H1 (cell line): ENCODE results near the gene COL12A1. TPM values are rescaled to one million over a fixed set of nuclear protein-coding genes. Genes with fewer than 3 reads are reported as not detected.

ENCODE experiments used
- CTCF ChIA-PET: fragments of 300-600 bp; sonication (Branson Sonifier 250); formaldehyde crosslinking; loops from one replicate; lab custom pipeline; 2021; ENCODE audit not compliant: partially characterized antibody; lab: Charles Lee
- POLR2A ChIA-PET: fragments of 300-600 bp; sonication (Branson Sonifier 250); formaldehyde crosslinking; loops from one replicate; lab custom pipeline; 2021; ENCODE audit warnings: inconsistent platforms; ENCODE audit not compliant: partially characterized antibody; lab: Charles Lee
- DNase-seq, 2 experiments: peaks; one replicate each; pipeline versions ENCODE4 v3.0.0 to v3.0.0-alpha.2; 2010 to 2022; ENCODE audit warnings: low spot score in 2 of 2, low read depth in 1 of 2, mixed read lengths in 1 of 2
- FAIRE-seq: peaks from 2 replicates; lab custom pipeline; 2011; peaks lifted over from hg19 to GRCh38; lab: Jason Lieb, UNC
- H2AFZ ChIP-seq: 2 replicates; pipeline ENCODE4 v1.8.1; 2012; ENCODE audit warnings: low read length, inconsistent platforms
- H2AK5ac ChIP-seq: 2 replicates; pipeline ENCODE4 v1.6.1; 2013; ENCODE audit warnings: low read depth, low read length
- H2BK120ac ChIP-seq: replicated peaks from 2 replicates; pipeline ENCODE3; 2013; ENCODE audit warnings: low read depth, low read length, inconsistent platforms
- H2BK12ac ChIP-seq: 2 replicates; pipeline ENCODE4 v1.6.1; 2013; ENCODE audit warnings: low read depth, low read length
- H2BK15ac ChIP-seq: 2 replicates; pipeline ENCODE4 v1.6.1; 2013; ENCODE audit warnings: low read length
- H2BK20ac ChIP-seq: 2 replicates; pipeline ENCODE4 v1.6.1; 2013; ENCODE audit warnings: low read length
- H2BK5ac ChIP-seq: 2 replicates; pipeline ENCODE4 v1.6.1; 2013; ENCODE audit warnings: low read depth, low read length
- H3K14ac ChIP-seq: 2 replicates; pipeline ENCODE4 v1.6.1; 2013; ENCODE audit warnings: inconsistent platforms; ENCODE audit not compliant: insufficient read length
- H3K18ac ChIP-seq: 2 replicates; pipeline ENCODE4 v1.6.1; 2013; ENCODE audit warnings: low read length; ENCODE audit errors: extremely low read depth
- H3K23ac ChIP-seq: 2 replicates; pipeline ENCODE4 v1.6.1; 2013; ENCODE audit warnings: inconsistent platforms; ENCODE audit not compliant: insufficient read length
- H3K23me2 ChIP-seq: 2 replicates; pipeline ENCODE4 v1.6.1; 2013; ENCODE audit warnings: low read depth, low read length
- H3K27ac ChIP-seq: 2 replicates; pipeline ENCODE4 v1.6.1; 2011; ENCODE audit warnings: low read depth, low read length, inconsistent platforms
- H3K27me3 ChIP-seq, 4 experiments: replicated peaks in 1 of 4; 1 replicate in 1 of 4; 2 replicates in 3 of 4; pipeline versions ENCODE4 v1.6.1 to v1.8.1; 2011 to 2013; ENCODE audit warnings: low read length in 3 of 4, mild to moderate bottlenecking in 3 of 4, inconsistent platforms in 2 of 4, mixed read lengths in 2 of 4, moderate library complexity in 1 of 4; ENCODE audit not compliant: control insufficient read depth in 3 of 4, insufficient read depth in 3 of 4; ENCODE audit errors: extremely low read depth in 1 of 4
- H3K36me3 ChIP-seq, 4 experiments: 2 replicates each; pipeline versions ENCODE4 v1.6.1 to v1.8.1; 2011 to 2013; ENCODE audit warnings: mild to moderate bottlenecking in 4 of 4, low read length in 3 of 4, moderate library complexity in 2 of 4, control low read depth in 1 of 4, inconsistent platforms in 1 of 4; ENCODE audit not compliant: insufficient read depth in 4 of 4, control insufficient read depth in 2 of 4
- H3K4ac ChIP-seq: replicated peaks from 2 replicates; pipeline ENCODE3; 2013; ENCODE audit warnings: low read length, low read depth, mixed read lengths, inconsistent platforms; ENCODE audit not compliant: insufficient read length
- H3K4me1 ChIP-seq, 4 experiments: replicated peaks in 1 of 4; 1 replicate in 1 of 4; 2 replicates in 3 of 4; pipeline versions ENCODE4 v1.6.1 to v1.8.1; 2011 to 2013; ENCODE audit warnings: low read length in 3 of 4, inconsistent platforms in 2 of 4, mixed read lengths in 1 of 4; ENCODE audit not compliant: insufficient read depth in 4 of 4, control insufficient read depth in 3 of 4
- H3K4me2 ChIP-seq, 2 experiments: 2 replicates each; pipeline versions ENCODE4 v1.6.1 to v1.8.1; 2011 to 2013; ENCODE audit warnings: low read depth in 2 of 2, low read length in 2 of 2, control low read depth in 1 of 2, inconsistent platforms in 1 of 2, mild to moderate bottlenecking in 1 of 2; ENCODE audit not compliant: insufficient read depth in 1 of 2
- H3K4me3 ChIP-seq, 4 experiments: fragments of 200-600, 300-600 bp in 1 of 4; sonication (generic), shearing (Covaris generic), sonication (Bioruptor Twin) in 1 of 4; 2 replicates each; pipeline versions ENCODE4 v1.5.1 to v1.8.1; 2011 to 2016; ENCODE audit warnings: low read length in 4 of 4, low read depth in 3 of 4, control low read depth in 2 of 4, inconsistent platforms in 2 of 4, mild to moderate bottlenecking in 2 of 4, mixed read lengths in 1 of 4, moderate library complexity in 1 of 4; ENCODE audit not compliant: insufficient read depth in 2 of 4; ENCODE audit errors: extremely low read depth in 1 of 4
- H3K56ac ChIP-seq: replicated peaks from 2 replicates; pipeline ENCODE3; 2013; ENCODE audit warnings: low read depth, mild to moderate bottlenecking, mixed read lengths, low read length, inconsistent platforms; ENCODE audit not compliant: insufficient read length
- H3K79me1 ChIP-seq: 2 replicates; pipeline ENCODE4 v1.6.1; 2013; ENCODE audit warnings: low read depth, low read length, control low read depth
- H3K79me2 ChIP-seq, 2 experiments: 2 replicates each; pipeline versions ENCODE4 v1.6.1 to v1.8.1; 2012 to 2013; ENCODE audit warnings: low read length in 2 of 2, mild to moderate bottlenecking in 2 of 2, inconsistent platforms in 1 of 2; ENCODE audit not compliant: insufficient read depth in 2 of 2, control insufficient read depth in 1 of 2
- H3K9ac ChIP-seq, 4 experiments: replicated peaks in 1 of 4; 1 replicate in 1 of 4; 2 replicates in 3 of 4; pipeline versions ENCODE4 v1.6.1 to v1.8.1; 2011 to 2013; ENCODE audit warnings: low read depth in 3 of 4, low read length in 3 of 4, control low read depth in 2 of 4, mild to moderate bottlenecking in 2 of 4, moderate library complexity in 2 of 4, inconsistent platforms in 1 of 4; ENCODE audit errors: extremely low read depth in 1 of 4
- H3K9me3 ChIP-seq, 2 experiments: 2 replicates each; pipeline versions ENCODE4 v1.6.1 to v1.8.1; 2012 to 2013; ENCODE audit warnings: mild to moderate bottlenecking in 2 of 2, moderate library complexity in 2 of 2, control low read depth in 1 of 2, inconsistent platforms in 1 of 2, low read depth in 1 of 2, low read length in 1 of 2, mixed read lengths in 1 of 2; ENCODE audit not compliant: insufficient read depth in 2 of 2
- H4K20me1 ChIP-seq, 2 experiments: replicated peaks in 1 of 2; 2 replicates each; pipeline versions ENCODE3 to v1.8.1; 2011 to 2013; ENCODE audit warnings: inconsistent platforms in 2 of 2, low read length in 2 of 2, mild to moderate bottlenecking in 1 of 2; ENCODE audit not compliant: insufficient read depth in 2 of 2, control insufficient read depth in 1 of 2
- H4K5ac ChIP-seq: 2 replicates; pipeline ENCODE4 v1.6.1; 2013; ENCODE audit warnings: low read length, low read depth, mixed read lengths, inconsistent platforms; ENCODE audit not compliant: insufficient read length
- H4K8ac ChIP-seq: 2 replicates; pipeline ENCODE4 v1.8.0; 2013; ENCODE audit warnings: mild to moderate bottlenecking, moderate library complexity, low read length, inconsistent platforms; ENCODE audit not compliant: insufficient read depth; ENCODE audit errors: extremely low read depth
- H4K91ac ChIP-seq: replicated peaks from 2 replicates; pipeline ENCODE3; 2013; ENCODE audit warnings: low read length, mixed read lengths, inconsistent platforms; ENCODE audit not compliant: insufficient read length
- BCL11A ChIP-seq, 2 experiments: IDR thresholded peaks; one replicate each; pipeline ENCODE4 v1.6.1; 2011; ENCODE audit warnings: low read depth in 2 of 2, low read length in 2 of 2, mild to moderate bottlenecking in 2 of 2
- SIX5 ChIP-seq: IDR thresholded peaks from 2 replicates; pipeline ENCODE4 v1.6.1; 2011; ENCODE audit warnings: mild to moderate bottlenecking, low read depth, low read length
- TEAD4 ChIP-seq: IDR thresholded peaks from 2 replicates; pipeline ENCODE4 v1.6.1; 2012; ENCODE audit warnings: low read depth, low read length, inconsistent platforms, mixed read lengths
- WGBS, 2 experiments: shearing (Covaris generic) in 1 of 2; methylation state at CpG; one replicate each; pipeline versions ENCODE4 v1.1.6 to v1.1.7; 2013 to 2015; ENCODE audit warnings: low lambda C conversion rate in 2 of 2, mixed read lengths in 2 of 2, inconsistent platforms in 1 of 2, low coverage in 1 of 2, missing lambda C conversion rate in 1 of 2; ENCODE audit not compliant: insufficient replicate concordance in 2 of 2, insufficient coverage in 1 of 2, insufficient read length in 1 of 2; ENCODE audit errors: extremely low coverage in 1 of 2, missing lambda C conversion rate in 1 of 2; 5-methylcytosine and 5-hydroxymethylcytosine counted together
- polyA plus RNA-seq, 7 experiments: library from polyadenylated mRNA; depleted of rRNA in 3 of 7; stranded (reverse) in 5 of 7; unstranded in 2 of 7; fragments of >200 nt in 5 of 7; fragments of 200-250 nt in 2 of 7; gene quantifications; 1 replicate in 5 of 7; 2 replicates in 1 of 7; 4 replicates in 1 of 7; pipeline versions ENCODE4 v1.2.1 to v1.2.3, GENCODE V29; 2011 to 2013; ENCODE audit warnings: missing spikeins in 2 of 7, mixed read lengths in 2 of 7
- total RNA-seq: library from RNA; stranded (reverse); fragmentation: NEBNext Ultra II Directional; extraction: Animal tissue kit (Norgen Biotek cat#: 25700); gene quantifications from 2 replicates; pipeline ENCODE4 v1.2.1, GENCODE V29; 2021

Gene COL12A1
- total and polyA plus RNA-seq, 2 of the 8 experiments (the other 6 are each of a cell fraction or from before 2014, with no cell fraction given), result 1.4 to 4.7 TPM

GRCh38 chr6:75117701-75118100, 88.2 kb downstream of the COL12A1 start (continued):
- no peak for TF ChIP-seq TEAD4
- TF ChIP-seq, all 59 proteins: peak for 0

- ChIA-PET CTCF (no interaction called here), POLR2A (no interaction called here)
- FAIRE-seq, result no peak
- H3K4me2 ChIP-seq, result no peak overlapping the region
- TF ChIP-seq BCL11A (IDR thresholded peaks at IDR 0.05; ENCODE audit: low read depth in 2 of 2, low read length in 2 of 2) (no peak), SIX5 (no peak)
- H3K79me1 ChIP-seq, result no peaks in the 10 kb centered on the region
- H3K9ac ChIP-seq, result no peak overlapping the region
- H3K4me3 ChIP-seq, result no peak overlapping the region
- no peak overlapping the region for H2BK120ac ChIP-seq
- H2BK20ac ChIP-seq, result no peak overlapping the region
- H4K20me1 ChIP-seq, result no peaks in the 10 kb centered on the region
- no peak overlapping the region for H4K91ac ChIP-seq
- H3K9me3 ChIP-seq, result no peaks in the 10 kb centered on the region
- H2BK12ac ChIP-seq, result no peak overlapping the region
- H4K8ac ChIP-seq, result no peak overlapping the region
- H3K27me3 ChIP-seq, result no peaks in the 10 kb centered on the region
- H3K79me2 ChIP-seq, result no peaks in the 10 kb centered on the region
- no peak overlapping the region for H2AK5ac ChIP-seq
- H2AFZ ChIP-seq, result no peak overlapping the region
- no peak overlapping the region for H3K27ac ChIP-seq
- H2BK5ac ChIP-seq, result no peak overlapping the region
- no peak overlapping the region for H3K56ac ChIP-seq
- no peak overlapping the region for H3K4ac ChIP-seq
- no peaks in the 10 kb centered on the region for H3K36me3 ChIP-seq
- no peaks in the 10 kb centered on the region for H3K4me1 ChIP-seq
- no peaks in the 10 kb centered on the region for H3K23me2 ChIP-seq
- H3K18ac ChIP-seq, result no peak overlapping the region
- WGBS, 2 experiments, result 92% methylated on average over 3 of the region's 3 CpGs; no CpG with 5 or more reads in 1 of the 2 experiments
- DNase-seq, result no peak
- H4K5ac ChIP-seq, result no peak overlapping the region
- H3K14ac ChIP-seq, result no peak overlapping the region
- no peak overlapping the region for H3K23ac ChIP-seq
- no peak overlapping the region for H2BK15ac ChIP-seq
These were observed 88.9 kb downstream of the COL12A1 start for GRCh38 chr6:75116946-75117345.
